NOMO-1 treated with DMSO at 0.1 percent for 48 hours (cell line): ENCODE data around the gene GSTA3.
"Not testable (repeated sequence)": the region's sequence is repeated elsewhere in the genome, so short reads cannot be mapped to it uniquely, and the experiment has no call there.

Source experiments
- DNase-seq: peaks from one replicate; lab custom pipeline; 2025; ENCODE audit not compliant: unreplicated experiment; lab: John Stamatoyannopoulos, UW

GSTA3 gene

GRCh38 chr6:52868240-52868639, 41.3 kb downstream of the GSTA3 start:
- no peak for DNase-seq

GRCh38 chr6:52861151-52861550, 48.3 kb downstream of the GSTA3 start:
- DNase-seq = not testable (repeated sequence)

GRCh38 chr6:52858416-52858815, 51.1 kb downstream of the GSTA3 start:
- DNase-seq = no peak

GRCh38 chr6:52856137-52856536, 53.4 kb downstream of the GSTA3 start:
- DNase-seq = not testable (repeated sequence)

GRCh38 chr6:52849137-52849536, 60.4 kb downstream of the GSTA3 start:
- DNase-seq = no peak
